Endothelial cell of umbilical vein (primary cell): ENCODE results near the gene THEM5. TPM values are rescaled to one million over a fixed set of nuclear protein-coding genes. Genes with fewer than 3 reads are reported as not detected.

ENCODE experiments used
- BruUV-seq: library from RNA; stranded (reverse); fragments of 400-500 nt; replicated peaks from 2 replicates; lab custom pipeline; 2021; lab: Mats Ljungman, UMichigan
- CTCF ChIA-PET: fragments of 300-600, 350-600 bp; sonication (Branson Sonifier 250); formaldehyde crosslinking; loops from one replicate; lab custom pipeline; 2021; ENCODE audit warnings: antibody characterized with exemption, inconsistent platforms; lab: Charles Lee
- POLR2A ChIA-PET: fragments of 300-600, 350-600 bp; sonication (Branson Sonifier 250); formaldehyde crosslinking; loops from one replicate; lab custom pipeline; 2021; ENCODE audit warnings: antibody characterized with exemption, inconsistent platforms; lab: Charles Lee
- DNase-seq: peaks from one replicate; pipeline ENCODE4 v3.0.0-alpha.2; 2011; ENCODE audit warnings: low read depth, low spot score
- FAIRE-seq: peaks from 2 replicates; lab custom pipeline; 2011; peaks lifted over from hg19 to GRCh38; lab: Jason Lieb, UNC
- H2AFZ ChIP-seq: 2 replicates; pipeline ENCODE4 v1.6.0; 2012; ENCODE audit warnings: low read depth, low read length, control low read depth, inconsistent platforms
- H3K27ac ChIP-seq: 2 replicates; pipeline ENCODE4 v1.5.1; 2011; ENCODE audit warnings: low read depth, mild to moderate bottlenecking, control low read depth, low read length, moderate library complexity; ENCODE audit not compliant: insufficient read depth
- H3K27me3 ChIP-seq, 2 experiments: 2 replicates each; pipeline versions ENCODE4 v1.6.0 to v1.6.1; 2011; ENCODE audit warnings: low read length in 2 of 2, mixed read lengths in 1 of 2; ENCODE audit not compliant: control insufficient read depth in 2 of 2, insufficient read depth in 2 of 2
- H3K36me3 ChIP-seq, 2 experiments: 2 replicates in 1 of 2; 3 replicates in 1 of 2; pipeline ENCODE4 v1.5.1; 2011; ENCODE audit warnings: low read length in 2 of 2, mild to moderate bottlenecking in 1 of 2, moderate library complexity in 1 of 2; ENCODE audit not compliant: control insufficient read depth in 2 of 2, insufficient read depth in 2 of 2; ENCODE audit errors: extremely low read depth in 1 of 2
- H3K4me1 ChIP-seq: 3 replicates; pipeline ENCODE4 v1.5.1; 2011; ENCODE audit warnings: mild to moderate bottlenecking, low read length; ENCODE audit not compliant: control insufficient read depth, insufficient read depth; ENCODE audit errors: extremely low read depth
- H3K4me2 ChIP-seq: 2 replicates; pipeline ENCODE4 v1.6.1; 2011; ENCODE audit warnings: low read length, control low read depth, mixed read lengths; ENCODE audit not compliant: insufficient read depth
- H3K4me3 ChIP-seq, 3 experiments: fragments of 200-600 bp in 1 of 3; sonication (generic), shearing (Covaris generic) in 1 of 3; replicated peaks in 1 of 3; 2 replicates each; pipeline ENCODE4 v1.5.1; 2011 to 2016; ENCODE audit warnings: control low read depth in 3 of 3, low read length in 3 of 3, mild to moderate bottlenecking in 2 of 3, inconsistent platforms in 1 of 3, low read depth in 1 of 3, moderate library complexity in 1 of 3; ENCODE audit not compliant: insufficient read depth in 1 of 3
- H3K79me2 ChIP-seq: 2 replicates; pipeline ENCODE4 v1.6.0; 2012; ENCODE audit warnings: low read length, inconsistent platforms; ENCODE audit not compliant: control insufficient read depth, insufficient read depth
- H3K9ac ChIP-seq: replicated peaks from 2 replicates; pipeline ENCODE3; 2011; ENCODE audit warnings: low read length, control low read depth; ENCODE audit not compliant: insufficient read depth; ENCODE audit errors: extremely low read depth
- H3K9me1 ChIP-seq: replicated peaks from 3 replicates; pipeline ENCODE4 v1.6.0; 2011; ENCODE audit warnings: mild to moderate bottlenecking, low read length; ENCODE audit not compliant: control insufficient read depth, insufficient read depth; ENCODE audit errors: extremely low read depth
- H3K9me3 ChIP-seq: replicated peaks from 2 replicates; pipeline ENCODE4 v1.5.1; 2012; ENCODE audit warnings: low read length, inconsistent platforms; ENCODE audit not compliant: control insufficient read depth, insufficient read depth
- H4K20me1 ChIP-seq: replicated peaks from 2 replicates; pipeline ENCODE3; 2011; ENCODE audit warnings: mild to moderate bottlenecking, low read length; ENCODE audit not compliant: control insufficient read depth, insufficient read depth; ENCODE audit errors: extremely low read depth
- EZH2 ChIP-seq: IDR thresholded peaks from 2 replicates; pipeline ENCODE4 v1.6.1; 2012; ENCODE audit warnings: borderline replicate concordance, low read depth, mild to moderate bottlenecking, moderate library complexity, low read length, inconsistent platforms; ENCODE audit not compliant: severe bottlenecking
- FOS ChIP-seq: IDR thresholded peaks from 2 replicates; pipeline ENCODE4 v1.6.1; 2011; ENCODE audit warnings: mild to moderate bottlenecking, low read length, moderate library complexity, borderline replicate concordance; ENCODE audit not compliant: insufficient read depth
- GATA2 ChIP-seq: IDR thresholded peaks from 2 replicates; pipeline ENCODE4 v1.7.0; 2011; ENCODE audit warnings: low read depth, mild to moderate bottlenecking, moderate library complexity, mixed read lengths, low read length; ENCODE audit not compliant: insufficient read length, insufficient read depth
- JUN ChIP-seq: IDR thresholded peaks from 2 replicates; pipeline ENCODE4 v1.6.1; 2011; ENCODE audit warnings: borderline replicate concordance, low read depth; ENCODE audit not compliant: insufficient read length, insufficient read depth
- MYC ChIP-seq: IDR thresholded peaks from one replicate; pipeline ENCODE4 v1.6.1; 2011; ENCODE audit warnings: mild to moderate bottlenecking, low read depth, low read length
- POLR2A ChIP-seq: IDR thresholded peaks from 2 replicates; pipeline ENCODE4 v1.6.1; 2012; ENCODE audit warnings: low read depth, mild to moderate bottlenecking, control low read depth, low read length
- POLR2AphosphoS5 ChIP-seq: IDR thresholded peaks from 2 replicates; pipeline ENCODE4 v1.6.1; 2012; ENCODE audit warnings: low read depth, mild to moderate bottlenecking, control low read depth, low read length, moderate library complexity; ENCODE audit not compliant: insufficient read depth
- dilution Hi-C: fragments of 300-500 bp; cut with MboI; formaldehyde crosslinking; loops from one replicate; pipeline ENCODE4 v1.15.0; 2019; ENCODE audit warnings: low sequenced_read_pairs; ENCODE audit not compliant: extremely low pct_ligation_motif_present
- intact Hi-C: fragments of 100-400 bp; cut with micrococcal nuclease; formaldehyde crosslinking; loops from one replicate; pipeline ENCODE4 v1.10.0; 2022
- polyA plus RNA-seq, 4 experiments: library from polyadenylated mRNA; depleted of rRNA in 3 of 4; stranded (reverse) in 3 of 4; unstranded in 1 of 4; fragments of >200 nt; gene quantifications; 2 replicates each; pipeline versions ENCODE4 v1.2.1 to v1.2.3, GENCODE V29; 2011 to 2012; ENCODE audit warnings: missing spikeins in 1 of 4
- total RNA-seq: library from RNA; stranded (reverse); gene quantifications from 2 replicates; pipeline ENCODE4 v1.2.3, GENCODE V29; 2021
- TF ChIP-seq, protein P1 (sequence below), 2 donors: IDR thresholded peaks; 1 replicate in 1 of 2; 2 replicates in 1 of 2; pipeline ENCODE4 v1.5.1; 2011; ENCODE audit warnings: low read length in 2 of 2, mild to moderate bottlenecking in 2 of 2, moderate library complexity in 2 of 2, control low read depth in 1 of 2, inconsistent platforms in 1 of 2, low read depth in 1 of 2; ENCODE audit not compliant: insufficient read depth in 1 of 2; ENCODE audit errors: extremely low read depth in 1 of 2
- TF ChIP-seq, protein P2 (sequence below): IDR thresholded peaks from 2 replicates; pipeline ENCODE4 v1.6.1; 2011; ENCODE audit not compliant: insufficient read depth, insufficient read length

Gene THEM5
- total and polyA plus RNA-seq, 2 donors (not counting 3 experiments of a cell fraction or from before 2014, with no cell fraction given): not detected

DNA sequence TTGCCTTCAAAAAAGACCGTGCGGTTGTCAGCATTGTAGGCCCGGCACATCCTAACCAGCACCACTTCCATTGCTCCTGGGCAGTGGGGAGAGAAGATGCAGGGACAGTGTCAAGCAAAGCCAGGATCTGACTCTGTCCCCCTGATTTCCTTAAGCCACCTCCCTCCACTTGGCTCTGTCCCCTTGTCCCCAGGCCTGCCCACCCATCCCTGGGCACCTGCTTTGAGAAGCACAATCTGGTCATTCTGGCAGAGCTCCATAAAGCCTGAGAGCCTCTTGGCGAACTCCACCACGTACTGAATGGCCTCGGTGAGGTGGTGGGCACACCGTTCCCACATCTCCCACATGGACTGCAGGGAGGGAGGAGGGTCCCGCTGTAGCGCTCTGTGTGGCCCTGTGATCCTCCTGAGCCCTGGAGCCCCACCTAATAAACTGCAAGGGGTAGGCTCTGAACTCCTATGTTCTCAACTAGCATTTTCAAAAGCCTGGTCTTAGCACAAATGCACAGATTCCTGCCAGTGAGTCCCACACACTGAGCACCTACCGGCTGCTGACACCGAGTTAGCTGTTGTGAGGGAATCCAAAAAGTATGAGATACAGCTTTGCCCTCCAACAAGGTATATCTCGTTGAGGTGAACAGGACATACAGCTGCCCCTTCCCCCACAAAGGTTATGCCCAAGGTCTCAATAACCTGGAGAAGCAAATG lies 40.1 kb downstream of the THEM5 start:
- no TSS peak for BruUV-seq
- H3K36me3 ChIP-seq: no peaks in the 10 kb centered on the region
- no peak overlapping the region for H3K4me2 ChIP-seq
- no peaks in the 10 kb centered on the region for H3K9me1 ChIP-seq
- dilution Hi-C loops (no loop called here), intact Hi-C loops (no loop called here)
- no peaks in the 10 kb centered on the region for H3K9me3 ChIP-seq
- TF ChIP-seq JUN (no peak), POLR2A (no peak), MYC (no peak), POLR2AphosphoS5 (no peak), GATA2 (no peak)
- H3K27ac ChIP-seq: no peak overlapping the region
- H3K4me1 ChIP-seq: no peaks in the 10 kb centered on the region
- CTCF ChIA-PET: interaction anchor here (1.0 to 2.5 kb wide), 2 partner anchors 11 to 23 kb away, joined by 3 to 8 read pairs; no protein-coding TSS in a partner anchor
- peaks cover 3 to 5% of the 10 kb centered on the region in 2 experiments for H3K27me3 ChIP-seq
- DNase-seq: no peak
- no peaks in the 10 kb centered on the region for H3K79me2 ChIP-seq
- H3K9ac ChIP-seq: no peak overlapping the region
- FAIRE-seq: no peak
- H3K4me3 ChIP-seq: no peak overlapping the region
- no peak overlapping the region for H2AFZ ChIP-seq
- POLR2A ChIA-PET: no interaction called here
- no peaks in the 10 kb centered on the region for H4K20me1 ChIP-seq

DNA sequence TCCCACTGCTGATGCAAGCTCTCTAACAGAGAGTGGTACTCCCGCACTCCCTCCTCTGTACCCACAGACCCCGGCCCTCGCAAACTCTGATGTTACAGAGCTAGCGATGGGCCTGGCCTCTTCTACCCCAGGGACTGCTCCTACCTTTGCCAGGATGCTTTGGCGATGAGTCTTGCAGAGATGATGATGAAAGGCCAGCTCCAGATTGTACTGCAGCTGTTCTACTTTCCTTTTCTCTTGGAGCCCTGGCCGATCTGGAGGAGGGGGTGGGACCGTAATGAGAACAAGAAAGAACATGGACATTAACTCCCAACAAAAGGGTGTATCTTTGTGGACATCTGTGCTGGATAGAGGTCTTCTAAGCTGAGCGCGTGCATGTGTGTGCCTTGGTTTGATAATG lies 42.3 kb downstream of the THEM5 start:
- Histone ChIP-seq H3K9ac (no peak overlapping the region), H3K4me3 (no peak overlapping the region), H2AFZ (no peak overlapping the region)

More for the DNA sequence above, 42.3 kb downstream of the THEM5 start:
- Histone ChIP-seq H3K9me3 (no peaks in the 10 kb centered on the region), H4K20me1 (no peaks in the 10 kb centered on the region), H3K27ac (no peak overlapping the region), H3K36me3 (no peaks in the 10 kb centered on the region), H3K9me1 (no peaks in the 10 kb centered on the region), H3K4me1 (no peaks in the 10 kb centered on the region), H3K4me2 (no peak overlapping the region), H3K79me2 (no peaks in the 10 kb centered on the region), H3K27me3 (peaks cover 15 to 16% of the 10 kb centered on the region in 2 experiments)
- intact Hi-C loops (no loop called here), dilution Hi-C loops (no loop called here)
- TF ChIP-seq MYC (no peak), GATA2 (no peak), JUN (no peak), FOS (no peak), POLR2AphosphoS5 (no peak), EZH2 (no peak), POLR2A (no peak)
- TF ChIP-seq, protein P1, sequence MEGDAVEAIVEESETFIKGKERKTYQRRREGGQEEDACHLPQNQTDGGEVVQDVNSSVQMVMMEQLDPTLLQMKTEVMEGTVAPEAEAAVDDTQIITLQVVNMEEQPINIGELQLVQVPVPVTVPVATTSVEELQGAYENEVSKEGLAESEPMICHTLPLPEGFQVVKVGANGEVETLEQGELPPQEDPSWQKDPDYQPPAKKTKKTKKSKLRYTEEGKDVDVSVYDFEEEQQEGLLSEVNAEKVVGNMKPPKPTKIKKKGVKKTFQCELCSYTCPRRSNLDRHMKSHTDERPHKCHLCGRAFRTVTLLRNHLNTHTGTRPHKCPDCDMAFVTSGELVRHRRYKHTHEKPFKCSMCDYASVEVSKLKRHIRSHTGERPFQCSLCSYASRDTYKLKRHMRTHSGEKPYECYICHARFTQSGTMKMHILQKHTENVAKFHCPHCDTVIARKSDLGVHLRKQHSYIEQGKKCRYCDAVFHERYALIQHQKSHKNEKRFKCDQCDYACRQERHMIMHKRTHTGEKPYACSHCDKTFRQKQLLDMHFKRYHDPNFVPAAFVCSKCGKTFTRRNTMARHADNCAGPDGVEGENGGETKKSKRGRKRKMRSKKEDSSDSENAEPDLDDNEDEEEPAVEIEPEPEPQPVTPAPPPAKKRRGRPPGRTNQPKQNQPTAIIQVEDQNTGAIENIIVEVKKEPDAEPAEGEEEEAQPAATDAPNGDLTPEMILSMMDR (IDR thresholded peaks at IDR 0.05; ENCODE audit: extremely low read depth in 1 of 2, insufficient read depth in 1 of 2, low read depth in 1 of 2, low read length in 2 of 2): no peak
- TF ChIP-seq, protein P2, sequence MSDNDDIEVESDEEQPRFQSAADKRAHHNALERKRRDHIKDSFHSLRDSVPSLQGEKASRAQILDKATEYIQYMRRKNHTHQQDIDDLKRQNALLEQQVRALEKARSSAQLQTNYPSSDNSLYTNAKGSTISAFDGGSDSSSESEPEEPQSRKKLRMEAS: no peak
- no TSS peak for BruUV-seq
- POLR2A ChIA-PET: no interaction called here
- DNase-seq: no peak
- CTCF ChIA-PET: interaction anchor here (0.7 to 2.5 kb wide), 4 partner anchors 9 to 48 kb away, joined by 3 to 8 read pairs (median 4); partner anchors contain the start of gene MRPL9
- FAIRE-seq: no peak
